AG08396 (cell line): ENCODE measurements around the gene SRGN.
"Not testable (repeated sequence)": the region's sequence is repeated elsewhere in the genome, so short reads cannot be mapped to it uniquely, and the experiment has no call there.

Source experiments
- DNase-seq: peaks from one replicate; pipeline ENCODE4 v3.0.0; 2012; ENCODE audit warnings: low spot score, mixed read lengths

SRGN gene

GRCh38 chr10:69141304-69141703, 53.4 kb downstream of the SRGN start:
- no peak for DNase-seq

GRCh38 chr10:69142074-69142473, 54.2 kb downstream of the SRGN start:
- not testable (repeated sequence) for DNase-seq

- no peak for DNase-seq
Observed at GRCh38 chr10:69142983-69143382, 55.1 kb downstream of the SRGN start.

- DNase-seq, result no peak
Observed at GRCh38 chr10:69145329-69145728, 57.4 kb downstream of the SRGN start.

GRCh38 chr10:69145864-69146263, 58.0 kb downstream of the SRGN start:
- DNase-seq, result no peak

DNA sequence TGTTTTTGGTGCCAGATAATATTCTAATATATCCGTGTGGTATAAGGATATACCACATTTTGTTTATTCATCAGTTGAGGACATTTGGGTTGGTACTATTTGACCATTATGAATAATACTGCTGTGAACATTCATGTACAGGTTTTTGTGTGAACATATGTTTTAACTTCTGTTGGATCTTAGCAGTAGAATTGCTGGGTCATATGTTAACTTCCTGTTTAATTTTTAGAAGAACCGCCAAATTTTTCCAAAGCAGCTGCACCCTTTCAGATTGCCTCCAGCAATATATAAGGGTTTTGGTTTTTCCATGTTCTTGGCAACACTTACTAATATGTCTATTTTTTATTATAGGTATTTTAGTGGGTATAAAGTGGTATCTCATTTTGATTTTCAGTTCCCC, 58.9 kb downstream of the SRGN start:
- no peak for DNase-seq

DNA sequence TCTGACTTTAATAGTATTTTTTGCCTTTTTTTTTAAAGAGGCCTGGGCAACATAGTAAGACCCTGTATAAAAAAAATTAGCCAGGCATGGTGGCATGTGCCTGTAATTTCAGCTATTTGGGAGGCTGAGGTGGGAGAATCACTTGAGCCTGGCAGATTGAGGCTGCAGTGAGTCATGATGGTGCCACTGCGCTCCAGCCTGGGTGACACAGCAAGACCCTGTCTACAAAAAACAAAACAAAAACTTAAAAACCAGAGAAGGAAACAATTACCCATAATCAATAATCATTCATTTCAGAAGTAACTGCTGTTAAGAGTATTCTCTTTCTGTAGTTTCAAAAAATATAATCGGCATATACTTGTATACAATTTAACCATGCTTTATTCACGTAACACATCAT, 64.1 kb downstream of the SRGN start:
- no peak for DNase-seq

- DNase-seq, result no peak
Observed at GRCh38 chr10:69153227-69153626, 65.3 kb downstream of the SRGN start.
